A549 (cell line): ENCODE data around the gene INTS7. TPM values are rescaled to one million over a fixed set of nuclear protein-coding genes. Genes with fewer than 3 reads are reported as not detected.
"Not testable (repeated sequence)": the region's sequence is repeated elsewhere in the genome, so short reads cannot be mapped to it uniquely, and the experiment has no call there.

Experiments used
- ATAC-seq, 2 experiments: fragments of 200-7000 bp in 1 of 2; fragments of >200 bp in 1 of 2; cut with Nextera tagmentation in 1 of 2; cut with Tn5 transposase in 1 of 2; 3 replicates each; pipeline versions ENCODE4 v1.8.0 to v1.9.1; 2018 to 2020; ENCODE audit warnings: mild to moderate bottlenecking in 1 of 2, moderate library complexity in 1 of 2
- CTCF ChIA-PET: fragments of 300-600 bp; sonication (Branson Sonifier 250); formaldehyde crosslinking; extraction: SDS; loops from one replicate; lab custom pipeline; 2021; ENCODE audit warnings: antibody characterized with exemption, inconsistent platforms; lab: Yijun Ruan, JAX
- POLR2A ChIA-PET: fragments of 350-600 bp; formaldehyde crosslinking; extraction: SDS; loops from one replicate; lab custom pipeline; 2021; ENCODE audit warnings: antibody characterized with exemption, inconsistent platforms; lab: Yijun Ruan, JAX
- DNase-seq, 2 experiments: peaks; one replicate each; pipeline versions ENCODE4 v3.0.0 to v3.0.0-alpha.2; 2011 to 2016; ENCODE audit warnings: low read depth in 1 of 2, low spot score in 1 of 2
- FAIRE-seq: peaks from 2 replicates; lab custom pipeline; 2011; peaks lifted over from hg19 to GRCh38; lab: Jason Lieb, UNC
- H3K27ac ChIP-seq, 2 experiments: fragments of >200 bp; sonication (Bioruptor Twin); formaldehyde crosslinking; 3 replicates each; pipeline ENCODE4 v1.5.1; 2016 to 2017
- H3K4me1 ChIP-seq: fragments of >200 bp; sonication (Bioruptor Twin); formaldehyde crosslinking; 3 replicates; pipeline ENCODE4 v1.6.1; 2016
- H3K4me2 ChIP-seq: fragments of >200 bp; sonication (Bioruptor Twin); formaldehyde crosslinking; 3 replicates; pipeline ENCODE4 v1.6.1; 2016
- H3K4me3 ChIP-seq: fragments of >200 bp; sonication (Bioruptor Twin); formaldehyde crosslinking; 3 replicates; pipeline ENCODE4 v1.5.1; 2016
- H3K9me3 ChIP-seq: fragments of >200 bp; sonication (Bioruptor Twin); formaldehyde crosslinking; 3 replicates; pipeline ENCODE4 v1.6.1; 2016
- BCL3 ChIP-seq: fragments of >200 bp; sonication (Bioruptor Twin); formaldehyde crosslinking; IDR thresholded peaks from 3 replicates; pipeline ENCODE4 v1.6.1; 2016
- CBX8 ChIP-seq: fragments of 200-600 bp; sonication (generic); IDR thresholded peaks from 2 replicates; pipeline ENCODE4 v1.6.1; 2016
- CHD2 ChIP-seq: fragments of 150-350 bp; IDR thresholded peaks from 2 replicates; pipeline ENCODE4 v1.6.1; 2014; ENCODE audit warnings: low read length; ENCODE audit not compliant: partially characterized antibody
- CHD4 ChIP-seq: fragments of 200-600 bp; sonication (generic); IDR thresholded peaks from 2 replicates; pipeline ENCODE4 v1.6.1; 2016; ENCODE audit warnings: antibody characterized with exemption, mild to moderate bottlenecking, borderline replicate concordance
- EHF ChIP-seq: fragments of 250-450 bp; sonication (Bioruptor Pico); IDR thresholded peaks from 2 replicates; pipeline ENCODE4 v1.5.0; 2020; ENCODE audit warnings: mild to moderate bottlenecking
- ELK1 ChIP-seq: fragments of 150-350 bp; IDR thresholded peaks from 2 replicates; pipeline ENCODE4 v1.6.1; 2014; ENCODE audit warnings: low read depth, mild to moderate bottlenecking, low read length
- EP300 ChIP-seq, 2 experiments: fragments of >200 bp; sonication (Bioruptor Twin); formaldehyde crosslinking; IDR thresholded peaks; 2 replicates in 1 of 2; 3 replicates in 1 of 2; pipeline ENCODE4 v1.6.1; 2016 to 2017
- HOXB13 ChIP-seq: fragments of 250-450 bp; sonication (Bioruptor Pico); IDR thresholded peaks from 2 replicates; pipeline ENCODE4 v1.5.0; 2020; ENCODE audit warnings: low read depth, mild to moderate bottlenecking, moderate library complexity
- JUNB ChIP-seq: fragments of >200 bp; sonication (Bioruptor Twin); formaldehyde crosslinking; IDR thresholded peaks from 2 replicates; pipeline ENCODE4 v1.6.1; 2016
- MAZ ChIP-seq: fragments of 150-350 bp; IDR thresholded peaks from 2 replicates; pipeline ENCODE4 v1.6.1; 2014; ENCODE audit warnings: antibody characterized with exemption, low read depth, low read length, borderline replicate concordance
- NPAS2 ChIP-seq: fragments of 250-450 bp; sonication (Bioruptor Pico); IDR thresholded peaks from 2 replicates; pipeline ENCODE4 v1.8.0; 2022; ENCODE audit warnings: mild to moderate bottlenecking, moderate library complexity, borderline replicate concordance
- POLR2AphosphoS2 ChIP-seq: conservative IDR thresholded peaks from 2 replicates; pipeline ENCODE4 v1.6.1; 2012; ENCODE audit warnings: low read length, improper control_type of control experiment, inconsistent platforms
- RAD21 ChIP-seq, 2 experiments: fragments of >200 bp in 1 of 2; sonication (Bioruptor Twin) in 1 of 2; formaldehyde crosslinking in 1 of 2; IDR thresholded peaks in 1 of 2; conservative IDR thresholded peaks in 1 of 2; 2 replicates in 1 of 2; 3 replicates in 1 of 2; pipeline ENCODE4 v1.6.1; 2012 to 2018; ENCODE audit warnings: inconsistent platforms in 1 of 2
- RCOR1 ChIP-seq: fragments of 150-350 bp; IDR thresholded peaks from 2 replicates; pipeline ENCODE4 v1.6.1; 2014; ENCODE audit warnings: antibody characterized with exemption, low read length, low read depth
- SREBF2 ChIP-seq: fragments of 450-650 bp; IDR thresholded peaks from 2 replicates; pipeline ENCODE4 v1.6.1; 2014; ENCODE audit warnings: mild to moderate bottlenecking, moderate library complexity
- TP53 ChIP-seq: fragments of 250-450 bp; sonication (Bioruptor Pico); IDR thresholded peaks from 2 replicates; pipeline ENCODE4 v1.5.0; 2021; ENCODE audit warnings: mild to moderate bottlenecking, moderate library complexity
- ZC3H11A ChIP-seq: fragments of 450-650 bp; IDR thresholded peaks from 2 replicates; pipeline ENCODE4 v1.6.1; 2014; ENCODE audit warnings: antibody characterized with exemption, mild to moderate bottlenecking
- ZSCAN20 ChIP-seq: fragments of 250-450 bp; sonication (Bioruptor Pico); IDR thresholded peaks from 2 replicates; pipeline ENCODE4 v1.8.0; 2022; ENCODE audit warnings: mild to moderate bottlenecking, moderate library complexity
- WGBS: methylation state at CpG from one replicate; pipeline ENCODE4 v1.1.6; 2017; ENCODE audit errors: missing lambda C conversion rate; 5-methylcytosine and 5-hydroxymethylcytosine counted together
- polyA plus RNA-seq, 4 experiments: library from polyadenylated mRNA; depleted of rRNA in 3 of 4; stranded (reverse); fragments of >200 nt; fragmentation: RNase III in 1 of 4; extraction: RNeasy Plus Mini Kit Qiagen cat#74134 plus additional on column Dnase treatment in 1 of 4; gene quantifications; 2 replicates in 3 of 4; 3 replicates in 1 of 4; pipeline ENCODE4 v1.2.3, GENCODE V29; 2011 to 2017

INTS7 gene
- polyA plus RNA-seq, 2 of the 4 experiments (the other 2 are of a cell fraction): 21.5 to 47.2 TPM

- H3K4me1 ChIP-seq, H3K4me3 ChIP-seq, FAIRE-seq, POLR2A ChIA-PET, H3K9me3 ChIP-seq, H3K4me2 ChIP-seq, ATAC-seq, DNase-seq, H3K27ac ChIP-seq: not testable (repeated sequence)
- CTCF ChIA-PET: interaction anchor here (0.8 kb wide), 1 partner anchor 300 kb away, joined by 3 read pairs; no protein-coding TSS in a partner anchor
- WGBS: 97% methylated on average over 4 of the region's 4 CpGs
These were observed 37.9 kb downstream of the INTS7 start for GRCh38 chr1:211997426-211997825.

- H3K4me1 ChIP-seq: peaks cover 6% of the 10 kb centered on the region; the same call in 2 of the 3 replicates
- no peaks in the 10 kb centered on the region for H3K9me3 ChIP-seq
- H3K27ac ChIP-seq: no peak overlapping the region
- ATAC-seq (no peak), DNase-seq (no peak), FAIRE-seq (no peak)
- H3K4me2 ChIP-seq: no peak overlapping the region
- H3K4me3 ChIP-seq: no peak overlapping the region
- TF ChIP-seq HOXB13 (CRISPR knock-in tag) (no peak), BCL3 (no peak), CBX8 (no peak), EP300 (IDR thresholded peaks at IDR 0.05) (no peak), EHF (CRISPR knock-in tag) (no peak), MAZ (no peak), POLR2AphosphoS2 (no peak), ZC3H11A (no peak), CHD4 (no peak), JUNB (no peak), ELK1 (no peak), TP53 (CRISPR knock-in tag) (no peak), SREBF2 (no peak), CHD2 (no peak), RCOR1 (no peak)
- ChIA-PET CTCF (interaction anchor here (1.0 to 2.0 kb wide), 2 partner anchors 293 to 464 kb away, joined by 3 to 5 read pairs; no protein-coding TSS in a partner anchor), POLR2A (no interaction called here)
These were observed 43.7 kb downstream of the INTS7 start for GRCh38 chr1:211991695-211992094.

- WGBS: 97% methylated on average over 7 of the region's 7 CpGs
- DNase-seq (no peak), ATAC-seq (no peak), FAIRE-seq (no peak)
- Histone ChIP-seq H3K4me2 (no peak overlapping the region), H3K9me3 (no peaks in the 10 kb centered on the region), H3K4me3 (no peak overlapping the region), H3K4me1 (peaks cover 6% of the 10 kb centered on the region; the same call in 2 of the 3 replicates)
- CTCF ChIA-PET: interaction anchor here (1.3 to 2.3 kb wide), 4 partner anchors 9 to 295 kb away, joined by 3 to 7 read pairs (median 4); no protein-coding TSS in a partner anchor
- TF ChIP-seq BCL3 (no peak), ZSCAN20 (no peak), RAD21 (conservative IDR thresholded peaks at IDR 0.05 in 1 of 2, IDR thresholded peaks at IDR 0.05 in 1 of 2) (no peak), JUNB (no peak), NPAS2 (CRISPR knock-in tag) (no peak)
- TF ChIP-seq, all 56 proteins: peak for 0
- H3K27ac ChIP-seq: no peak overlapping the region
- POLR2A ChIA-PET: no interaction called here
These were observed 48.6 kb downstream of the INTS7 start for GRCh38 chr1:211986628-211987254.
